HCT116 (cell line): ENCODE results near the gene COX6A2. TPM values are rescaled to one million over a fixed set of nuclear protein-coding genes. Genes with fewer than 3 reads are reported as not detected.
"Not testable (repeated sequence)": the region's sequence is repeated elsewhere in the genome, so short reads cannot be mapped to it uniquely, and the experiment has no call there.

Source experiments
- ATAC-seq: fragments of 200-7000 bp; cut with Tn5 transposase; 2 replicates; pipeline ENCODE4 v1.9.1; 2020; ENCODE audit warnings: mild to moderate bottlenecking, moderate library complexity
- BruUV-seq: library from RNA; stranded (reverse); fragments of 400-500 nt; replicated peaks from 2 replicates; lab custom pipeline; 2021; lab: Mats Ljungman, UMichigan
- CTCF ChIA-PET: fragments of 300-600 bp; sonication (Branson Sonifier 250); formaldehyde crosslinking; loops from one replicate; lab custom pipeline; 2021; ENCODE audit warnings: antibody characterized with exemption; lab: Charles Lee
- POLR2A ChIA-PET: fragments of 300-600, 350-600 bp; sonication (Branson Sonifier 250); formaldehyde crosslinking; loops from one replicate; lab custom pipeline; 2021; ENCODE audit warnings: antibody characterized with exemption; lab: Charles Lee
- RAD21 ChIA-PET, 2 experiments: fragments of 300-600 bp; sonication (Branson Sonifier 250); formaldehyde crosslinking; loops; one replicate each; lab custom pipeline; 2023; ENCODE audit warnings: low total read pairs in 2 of 2; ENCODE audit not compliant: uncharacterized antibody in 2 of 2, unreplicated experiment in 2 of 2, low non-redundant PET in 1 of 2; lab: Charles Lee
- DNase-seq: peaks from one replicate; pipeline ENCODE4 v3.0.0-alpha.2; 2010; ENCODE audit warnings: low read depth, low spot score
- H2AFZ ChIP-seq: fragments of 200-600 bp; shearing (Covaris generic), sonication (generic); 2 replicates; pipeline ENCODE4 v1.6.1; 2017; ENCODE audit warnings: low read depth, mixed run types, mixed read lengths, antibody characterized with exemption, low read length; ENCODE audit not compliant: poor library complexity, severe bottlenecking
- H3K27ac ChIP-seq: 2 replicates; pipeline ENCODE4 v1.5.1; 2012; ENCODE audit warnings: low read depth, low read length
- H3K27me3 ChIP-seq: fragments of 200-600 bp; sonication (generic); 2 replicates; pipeline ENCODE4 v1.6.1; 2016; ENCODE audit warnings: mixed run types, low read length, mixed read lengths; ENCODE audit not compliant: insufficient read depth
- H3K36me3 ChIP-seq, 2 experiments: fragments of 200-500 bp in 1 of 2; fragments of 200-600 bp in 1 of 2; sonication (Bioruptor generic) in 1 of 2; sonication (generic) in 1 of 2; 2 replicates each; pipeline versions ENCODE4 v1.5.1 to v1.6.1; 2014 to 2016; ENCODE audit warnings: low read length in 2 of 2, inconsistent platforms in 1 of 2, mixed read lengths in 1 of 2, mixed run types in 1 of 2; ENCODE audit not compliant: insufficient read depth in 2 of 2, control insufficient read depth in 1 of 2
- H3K4me1 ChIP-seq, 2 experiments: fragments of 200-600 bp in 1 of 2; sonication (generic) in 1 of 2; 2 replicates each; pipeline versions ENCODE4 v1.5.1 to v1.6.1; 2012 to 2017; ENCODE audit warnings: low read length in 2 of 2, inconsistent platforms in 1 of 2, mild to moderate bottlenecking in 1 of 2, mixed read lengths in 1 of 2, mixed run types in 1 of 2, moderate library complexity in 1 of 2; ENCODE audit not compliant: insufficient read depth in 2 of 2, control insufficient read depth in 1 of 2
- H3K4me2 ChIP-seq: fragments of 200-600 bp; sonication (generic); 2 replicates; pipeline ENCODE4 v1.6.1; 2017; ENCODE audit warnings: mixed run types, low read length, mixed read lengths
- H3K4me3 ChIP-seq, 2 experiments: fragments of 200-600 bp in 1 of 2; sonication (generic) in 1 of 2; replicated peaks in 1 of 2; 2 replicates each; pipeline ENCODE4 v1.5.1; 2011 to 2016; ENCODE audit warnings: low read length in 2 of 2, control low read depth in 1 of 2, low read depth in 1 of 2, mild to moderate bottlenecking in 1 of 2, mixed read lengths in 1 of 2, mixed run types in 1 of 2
- H3K79me2 ChIP-seq: fragments of 200-600 bp; sonication (generic); 2 replicates; pipeline ENCODE4 v1.6.1; 2017; ENCODE audit warnings: mild to moderate bottlenecking, mixed run types, low read length, moderate library complexity, mixed read lengths; ENCODE audit not compliant: insufficient read depth
- H3K9ac ChIP-seq: fragments of 200-600 bp; sonication (generic); 2 replicates; pipeline ENCODE4 v1.6.1; 2016; ENCODE audit warnings: low read length, mixed read lengths
- H3K9me2 ChIP-seq: fragments of 200-600 bp; sonication (generic), shearing (Covaris generic); 2 replicates; pipeline ENCODE4 v1.6.1; 2017; ENCODE audit warnings: mixed run types, mild to moderate bottlenecking, moderate library complexity; ENCODE audit not compliant: insufficient read depth
- H3K9me3 ChIP-seq, 2 experiments: fragments of 200-500 bp in 1 of 2; fragments of 200-600 bp in 1 of 2; sonication (Bioruptor generic) in 1 of 2; sonication (generic) in 1 of 2; 2 replicates each; pipeline ENCODE4 v1.6.1; 2014 to 2017; ENCODE audit warnings: low read length in 2 of 2, mixed read lengths in 2 of 2, inconsistent platforms in 1 of 2, low read depth in 1 of 2, mild to moderate bottlenecking in 1 of 2, mixed run types in 1 of 2, moderate library complexity in 1 of 2; ENCODE audit not compliant: control insufficient read depth in 1 of 2, insufficient read depth in 1 of 2
- H4K20me1 ChIP-seq: fragments of 200-600 bp; sonication (generic), shearing (Covaris generic); 2 replicates; pipeline ENCODE4 v1.6.1; 2017; ENCODE audit warnings: mixed run types, mild to moderate bottlenecking, moderate library complexity; ENCODE audit not compliant: insufficient read depth
- ATF3 ChIP-seq: IDR thresholded peaks from 2 replicates; pipeline ENCODE4 v1.6.1; 2012
- CEBPB ChIP-seq: IDR thresholded peaks from 2 replicates; pipeline ENCODE4 v1.6.1; 2012; ENCODE audit warnings: low read depth
- CTCF ChIP-seq, 3 experiments: fragments of 200-600 bp in 1 of 3; sonication (generic) in 1 of 3; IDR thresholded peaks in 2 of 3; conservative IDR thresholded peaks in 1 of 3; 2 replicates each; pipeline ENCODE4 v1.5.1; 2012 to 2017; ENCODE audit warnings: low read depth in 2 of 3, low read length in 2 of 3, antibody characterized with exemption in 1 of 3, borderline replicate concordance in 1 of 3, control low read depth in 1 of 3, mild to moderate bottlenecking in 1 of 3, mixed read lengths in 1 of 3, mixed run types in 1 of 3, moderate library complexity in 1 of 3; ENCODE audit not compliant: insufficient read depth in 1 of 3
- ELF1 ChIP-seq: IDR thresholded peaks from 2 replicates; pipeline ENCODE4 v1.6.1; 2012; ENCODE audit warnings: low read depth, borderline replicate concordance
- EZH2 ChIP-seq: fragments of 200-600 bp; sonication (generic); IDR thresholded peaks from 2 replicates; pipeline ENCODE4 v1.6.1; 2017; ENCODE audit warnings: antibody characterized with exemption, mixed run types
- FOSL1 ChIP-seq: IDR thresholded peaks from 2 replicates; pipeline ENCODE4 v1.6.1; 2012; ENCODE audit warnings: low read depth
- SRF ChIP-seq: IDR thresholded peaks from 2 replicates; pipeline ENCODE4 v1.6.1; 2012; ENCODE audit warnings: low read depth
- YY1 ChIP-seq: IDR thresholded peaks from 2 replicates; pipeline ENCODE4 v1.6.1; 2011; ENCODE audit warnings: low read length, low read depth, moderate library complexity, mild to moderate bottlenecking; ENCODE audit not compliant: insufficient replicate concordance; ENCODE audit errors: extremely low read depth
- ZBTB33 ChIP-seq: IDR thresholded peaks from 2 replicates; pipeline ENCODE4 v1.6.1; 2011; ENCODE audit warnings: mild to moderate bottlenecking, low read length, moderate library complexity; ENCODE audit not compliant: insufficient replicate concordance; ENCODE audit errors: extremely low read depth
- ZFX ChIP-seq: fragments of 450-650 bp; IDR thresholded peaks from 2 replicates; pipeline ENCODE4 v1.6.1; 2017
- intact Hi-C: fragments of 100-400 bp; cut with micrococcal nuclease; formaldehyde crosslinking; loops from 2 replicates; pipeline ENCODE4 v1.10.0; 2022
- total RNA-seq: library from RNA; stranded (reverse); gene quantifications from one replicate; pipeline ENCODE4 v1.2.1, GENCODE V29; 2021; ENCODE audit not compliant: unreplicated experiment

COX6A2 gene
- total RNA-seq, 1 experiment from 2014 or later: not detected

- TF ChIP-seq CTCF (IDR thresholded peaks at IDR 0.05 in 2 of 3, conservative IDR thresholded peaks at IDR 0.05 in 1 of 3; ENCODE audit: borderline replicate concordance in 1 of 3, insufficient read depth in 1 of 3, low read depth in 2 of 3, low read length in 2 of 3) (no peak), EZH2 (no peak), ZFX (no peak), ELF1 (no peak)
Measured at GRCh38 chr16:31420037-31420436, 8.1 kb downstream of the COX6A2 start (continued).

GRCh38 chr16:31417916-31418315 is 10.2 kb downstream of the COX6A2 start:
- Histone ChIP-seq H3K4me2 (no peak overlapping the region), H3K4me3 (no peak overlapping the region), H3K27ac (no peak overlapping the region), H3K9me2 (no peaks in the 10 kb centered on the region), H3K4me1 (no peaks in the 10 kb centered on the region), H3K9me3 (no peaks in the 10 kb centered on the region), H3K9ac (no peak overlapping the region), H3K79me2 (no peaks in the 10 kb centered on the region), H2AFZ (no peak overlapping the region), H3K27me3 (peaks cover 3% of the 10 kb centered on the region; the same call in 1 of the 2 replicates), H3K36me3 (no peaks in the 10 kb centered on the region), H4K20me1 (no peaks in the 10 kb centered on the region)
- BruUV-seq: no TSS peak
- ATAC-seq (no peak), DNase-seq (no peak)
- intact Hi-C loops: no loop called here
- TF ChIP-seq YY1: no peak
- TF ChIP-seq ATF3: no peak
- no peak for TF ChIP-seq SRF
- TF ChIP-seq ZBTB33: no peak
- TF ChIP-seq ELF1: no peak
- TF ChIP-seq CEBPB: no peak
- TF ChIP-seq CTCF (IDR thresholded peaks at IDR 0.05 in 2 of 3, conservative IDR thresholded peaks at IDR 0.05 in 1 of 3; ENCODE audit: borderline replicate concordance in 1 of 3, insufficient read depth in 1 of 3, low read depth in 2 of 3, low read length in 2 of 3): no peak
- no peak for TF ChIP-seq FOSL1
- ChIA-PET CTCF (no interaction called here), RAD21 (no interaction called here), POLR2A (no interaction called here)

- not testable (repeated sequence) for BruUV-seq, ATAC-seq, H3K9me2 ChIP-seq
Measured at GRCh38 chr16:31417036-31417435, 11.1 kb downstream of the COX6A2 start.

More at GRCh38 chr16:31417036-31417435, 11.1 kb downstream of the COX6A2 start:
- H3K36me3 ChIP-seq, H2AFZ ChIP-seq, DNase-seq, H3K27me3 ChIP-seq, H3K4me2 ChIP-seq, H3K9ac ChIP-seq, H3K9me3 ChIP-seq, H3K27ac ChIP-seq, intact Hi-C loops, RAD21 ChIA-PET, CTCF ChIA-PET, H4K20me1 ChIP-seq, POLR2A ChIA-PET, H3K4me3 ChIP-seq, H3K4me1 ChIP-seq, H3K79me2 ChIP-seq: not testable (repeated sequence)
